Measurements from ENCODE around the gene C11orf24. TPM values are rescaled to one million over a fixed set of nuclear protein-coding genes. Genes with fewer than 3 reads are reported as not detected.

The C11orf24 gene
- total and polyA plus RNA-seq, 12 donors = 14.9 to 62.2 (median 30.8) TPM

DNA sequence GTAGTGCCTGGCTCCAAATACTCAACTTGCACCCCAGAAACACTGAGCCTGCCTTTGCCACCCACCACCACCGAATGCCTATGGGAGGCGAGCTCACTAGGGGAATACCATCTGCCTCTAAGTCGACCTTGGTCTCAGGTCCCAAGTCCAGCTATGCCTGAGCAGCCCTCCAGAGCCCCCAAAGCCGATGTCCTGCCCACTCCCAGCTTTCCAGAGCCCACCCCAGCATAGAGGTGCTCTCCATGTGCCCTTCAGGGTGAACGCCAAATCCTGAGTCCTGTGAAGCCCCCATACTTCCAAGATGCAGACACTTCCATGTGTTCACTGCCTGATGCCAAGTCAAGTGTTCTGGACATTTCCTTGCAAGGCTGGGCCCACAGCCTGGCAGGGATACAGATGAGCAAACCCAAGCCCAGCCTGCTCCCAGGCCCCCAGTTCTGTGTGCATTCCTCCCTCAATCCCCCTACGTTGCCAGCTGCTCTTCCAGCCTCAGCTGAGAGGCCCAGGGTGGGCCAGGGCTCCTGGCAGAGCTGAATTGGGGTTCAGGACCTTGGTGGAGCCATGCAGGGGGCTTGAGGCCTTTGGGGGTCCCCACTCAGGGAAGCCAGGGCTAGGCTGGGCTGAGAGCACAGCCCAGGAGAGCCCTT is 56.1 kb downstream of the C11orf24 start:
- WGBS, 2 donors = 86 to 87% methylated on average over 6 of the region's 6 CpGs
- ATAC-seq = no peak
- Histone ChIP-seq H3K27ac (peak overlapping the region; percentile 56 to 87 (median 73)), H3K9me3 (no peaks in the 10 kb centered on the region), H3K4me3 (peak overlapping the region in 1 of 10 donors; percentile 3), H3K36me3 (no peaks in the 10 kb centered on the region), H3K27me3 (no peaks in the 10 kb centered on the region), H3K4me1 (peaks cover 15 to 45% (median 32%) of the 10 kb centered on the region in 9 donors)
- TF ChIP-seq, protein P1, sequence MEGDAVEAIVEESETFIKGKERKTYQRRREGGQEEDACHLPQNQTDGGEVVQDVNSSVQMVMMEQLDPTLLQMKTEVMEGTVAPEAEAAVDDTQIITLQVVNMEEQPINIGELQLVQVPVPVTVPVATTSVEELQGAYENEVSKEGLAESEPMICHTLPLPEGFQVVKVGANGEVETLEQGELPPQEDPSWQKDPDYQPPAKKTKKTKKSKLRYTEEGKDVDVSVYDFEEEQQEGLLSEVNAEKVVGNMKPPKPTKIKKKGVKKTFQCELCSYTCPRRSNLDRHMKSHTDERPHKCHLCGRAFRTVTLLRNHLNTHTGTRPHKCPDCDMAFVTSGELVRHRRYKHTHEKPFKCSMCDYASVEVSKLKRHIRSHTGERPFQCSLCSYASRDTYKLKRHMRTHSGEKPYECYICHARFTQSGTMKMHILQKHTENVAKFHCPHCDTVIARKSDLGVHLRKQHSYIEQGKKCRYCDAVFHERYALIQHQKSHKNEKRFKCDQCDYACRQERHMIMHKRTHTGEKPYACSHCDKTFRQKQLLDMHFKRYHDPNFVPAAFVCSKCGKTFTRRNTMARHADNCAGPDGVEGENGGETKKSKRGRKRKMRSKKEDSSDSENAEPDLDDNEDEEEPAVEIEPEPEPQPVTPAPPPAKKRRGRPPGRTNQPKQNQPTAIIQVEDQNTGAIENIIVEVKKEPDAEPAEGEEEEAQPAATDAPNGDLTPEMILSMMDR (IDR thresholded peaks at IDR 0.05) = no peak
- intact Hi-C loops (cut with DNase I) = loop anchor here in 1 of 10 donors (10.0 kb wide), 1 partner anchor 181 kb away; the partner anchor contains the start of genes NDUFS8 and TCIRG1
- DNase-seq = no peak

GRCh38 chr11:68215087-68215445 is 56.7 kb downstream of the C11orf24 start:
- H3K36me3 ChIP-seq = no peaks in the 10 kb centered on the region
- WGBS, 2 donors = 72 to 75% methylated on average over 15 of the region's 15 CpGs
- TF ChIP-seq, protein P1 (IDR thresholded peaks at IDR 0.05) = no peak
- no peaks in the 10 kb centered on the region for H3K9me3 ChIP-seq
- H3K27ac ChIP-seq = peak overlapping the region in 1 of 10 donors; percentile 85
- intact Hi-C loops (cut with DNase I) = loop anchor here in 1 of 10 donors (10.0 kb wide), 1 partner anchor 180 kb away; the partner anchor contains the start of genes NDUFS8 and TCIRG1
- no peaks in the 10 kb centered on the region for H3K27me3 ChIP-seq
- no peak for DNase-seq
- no peak overlapping the region for H3K4me3 ChIP-seq
- no peak for ATAC-seq
- H3K4me1 ChIP-seq = peaks cover 15 to 51% (median 37%) of the 10 kb centered on the region in 9 donors

GRCh38 chr11:68214173-68215086 is 57.3 kb downstream of the C11orf24 start:
- Histone ChIP-seq H3K4me1 (peaks cover 15 to 57% (median 41%) of the 10 kb centered on the region in 9 donors), H3K4me3 (peak overlapping the region; percentile 68 to 97 (median 81)), H3K36me3 (no peaks in the 10 kb centered on the region), H3K9me3 (no peaks in the 10 kb centered on the region), H3K27ac (peak overlapping the region; percentile 94 to 100 (median 100)), H3K27me3 (no peaks in the 10 kb centered on the region)
- ATAC-seq (peak; percentile 1 to 49 (median 6)), DNase-seq (peak; percentile 10 to 44)
- intact Hi-C loops (cut with DNase I) = loop anchor here in 4 of 10 donors (5.0 to 10.0 kb wide), 4 partner anchors 92 to 180 kb away; partner anchors contain the start of genes TCIRG1 (in 2 of the 4), CHKA (in 1 of the 4) and NDUFS8 (in 1 of the 4)
- 17 to 18% methylated on average over 58 of the region's 58 CpGs for WGBS, 2 donors
- TF ChIP-seq, protein P1 (IDR thresholded peaks at IDR 0.05) = no peak
